Neural progenitor cell (in vitro differentiated cells): Measurements from ENCODE around the gene ACAP2. TPM values are rescaled to one million over a fixed set of nuclear protein-coding genes. Genes with fewer than 3 reads are reported as not detected.

Experiments
- DNase-seq: peaks from one replicate; pipeline ENCODE4 v3.0.0-alpha.2; 2016; ENCODE audit warnings: low spot score
- H2AFZ ChIP-seq: fragments of 200-600 bp; sonication (generic); replicated peaks from 2 replicates; pipeline ENCODE4 v1.6.1; 2016; ENCODE audit warnings: antibody characterized with exemption
- H3F3A ChIP-seq: fragments of 200-600 bp; sonication (generic); 2 replicates; pipeline ENCODE4 v1.6.1; 2016; ENCODE audit warnings: antibody characterized with exemption, low read depth
- H3K27ac ChIP-seq: fragments of 200-600 bp; sonication (generic); 2 replicates; pipeline ENCODE4 v1.5.1; 2016; ENCODE audit warnings: mild to moderate bottlenecking
- H3K27me3 ChIP-seq: fragments of 200-600 bp; sonication (generic); 2 replicates; pipeline ENCODE4 v1.6.1; 2016; ENCODE audit warnings: mild to moderate bottlenecking, moderate library complexity
- H3K36me3 ChIP-seq: fragments of 200-600 bp; sonication (generic); 2 replicates; pipeline ENCODE4 v1.5.1; 2016
- H3K4me1 ChIP-seq: fragments of 200-600 bp; sonication (generic); 2 replicates; pipeline ENCODE4 v1.6.1; 2016; ENCODE audit warnings: mixed run types
- H3K4me2 ChIP-seq: fragments of 200-600 bp; sonication (generic); 2 replicates; pipeline ENCODE4 v1.6.1; 2016
- H3K4me3 ChIP-seq: fragments of 200-600 bp; sonication (generic); 2 replicates; pipeline ENCODE4 v1.5.1; 2016
- H3K79me2 ChIP-seq: fragments of 200-600 bp; sonication (generic); 2 replicates; pipeline ENCODE4 v1.6.1; 2016; ENCODE audit warnings: low read depth
- H3K9ac ChIP-seq: fragments of 200-600 bp; sonication (generic); 2 replicates; pipeline ENCODE4 v1.6.1; 2016
- H3K9me3 ChIP-seq: fragments of 200-600 bp; sonication (generic); 2 replicates; pipeline ENCODE4 v1.5.1; 2016; ENCODE audit warnings: low read depth
- H4K20me1 ChIP-seq: fragments of 200-600 bp; sonication (generic); 2 replicates; pipeline ENCODE4 v1.6.1; 2016; ENCODE audit warnings: low read depth
- H3K27ac Mint-ChIP-seq: 3 replicates; pipeline ENCODE4 v1.8.0; 2021; ENCODE audit warnings: mixed read lengths
- H3K27me3 Mint-ChIP-seq: 2 replicates; pipeline ENCODE4 v1.8.0; 2022; ENCODE audit warnings: low read depth, mild to moderate bottlenecking, inconsistent platforms, moderate library complexity, mixed read lengths; ENCODE audit not compliant: insufficient read depth
- H3K36me3 Mint-ChIP-seq: 3 replicates; pipeline ENCODE4 v1.8.0; 2021; ENCODE audit warnings: mixed read lengths
- H3K4me1 Mint-ChIP-seq: 3 replicates; pipeline ENCODE4 v1.8.0; 2021; ENCODE audit warnings: mixed read lengths
- H3K4me3 Mint-ChIP-seq: 3 replicates; pipeline ENCODE4 v1.8.0; 2021; ENCODE audit warnings: mild to moderate bottlenecking, moderate library complexity, mixed read lengths
- H3K9me3 Mint-ChIP-seq: 3 replicates; pipeline ENCODE4 v1.8.0; 2020; ENCODE audit warnings: mixed read lengths
- CTCF ChIP-seq: fragments of 200-600 bp; sonication (generic); IDR thresholded peaks from 2 replicates; pipeline ENCODE4 v1.5.1; 2017; ENCODE audit warnings: antibody characterized with exemption, mild to moderate bottlenecking
- EZH2 ChIP-seq: fragments of 200-600 bp; sonication (generic); IDR thresholded peaks from 2 replicates; pipeline ENCODE4 v1.6.1; 2017; ENCODE audit warnings: antibody characterized with exemption, mild to moderate bottlenecking, moderate library complexity
- EZH2phosphoT487 ChIP-seq: fragments of 200-600 bp; sonication (generic); IDR thresholded peaks from 2 replicates; pipeline ENCODE4 v1.6.1; 2017; ENCODE audit warnings: antibody characterized with exemption
- total RNA-seq: library from RNA; depleted of rRNA; stranded (reverse); fragments of >200 nt; gene quantifications from 2 replicates; pipeline ENCODE4 v1.2.3, GENCODE V29; 2015; ENCODE audit warnings: low replicate concordance

Gene ACAP2
- total RNA-seq, 1 donor from 2014 or later = 68.4 TPM

DNA sequence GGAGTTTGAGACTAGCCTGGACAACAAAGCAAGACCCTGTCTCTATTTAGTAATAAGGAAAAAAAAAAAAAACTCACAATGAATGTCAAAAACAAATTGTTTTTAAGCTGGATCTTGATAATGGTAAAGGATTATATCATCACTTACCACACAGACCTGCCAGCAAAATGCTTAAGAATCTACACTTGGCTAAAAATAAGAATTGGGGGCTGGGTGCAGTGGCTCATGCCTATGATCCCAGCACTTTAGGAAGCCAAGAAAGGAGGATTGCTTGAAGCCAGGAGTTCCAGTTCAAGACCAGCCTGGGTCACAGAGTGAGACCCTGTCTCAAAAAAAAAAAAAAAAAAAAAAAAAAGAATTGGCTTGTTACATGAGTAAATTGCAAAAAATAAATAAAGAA, 31.0 kb downstream of the ACAP2 start:
- Mint-ChIP-seq H3K4me3 (no peak overlapping the region), H3K9me3 (peaks cover 15% of the 10 kb centered on the region), H3K36me3 (peaks cover 19% of the 10 kb centered on the region), H3K27ac (no peak overlapping the region), H3K27me3 (no peaks in the 10 kb centered on the region), H3K4me1 (no peaks in the 10 kb centered on the region)
- H2AFZ ChIP-seq = no peak overlapping the region
- H3K27me3 ChIP-seq = no peaks in the 10 kb centered on the region
- H3K9ac ChIP-seq = no peak overlapping the region
- H4K20me1 ChIP-seq = peaks cover 16% of the 10 kb centered on the region
- no peak overlapping the region for H3K4me2 ChIP-seq
- DNase-seq = no peak
- TF ChIP-seq EZH2phosphoT487 (no peak), EZH2 (no peak), CTCF (no peak)
- H3K27ac ChIP-seq = no peak overlapping the region
- no peak overlapping the region for H3K4me3 ChIP-seq
- no peaks in the 10 kb centered on the region for H3K4me1 ChIP-seq
- no peaks in the 10 kb centered on the region for H3F3A ChIP-seq
- H3K36me3 ChIP-seq = no peaks in the 10 kb centered on the region
- H3K9me3 ChIP-seq = no peaks in the 10 kb centered on the region
- peaks cover 91% of the 10 kb centered on the region for H3K79me2 ChIP-seq

DNA sequence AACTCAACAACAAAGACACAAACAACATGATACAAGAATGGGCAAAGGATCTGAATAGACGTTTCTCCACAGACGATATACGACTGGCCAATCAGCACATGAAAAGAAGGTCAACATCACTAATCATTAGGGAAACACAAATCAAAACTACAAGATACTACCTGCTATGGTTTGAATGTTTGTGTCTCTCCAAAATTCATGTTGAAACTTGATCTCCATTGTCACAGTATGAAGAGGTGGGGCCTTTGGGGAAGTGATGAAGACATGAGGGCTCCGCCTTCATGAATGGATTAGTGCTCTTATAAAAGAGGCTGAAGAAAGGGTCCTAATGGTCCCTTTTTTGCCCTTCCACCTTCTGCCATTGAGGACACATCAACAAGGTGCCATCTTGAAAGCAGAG, 32.3 kb downstream of the ACAP2 start:
- Histone ChIP-seq H3K27me3 (no peaks in the 10 kb centered on the region), H3K79me2 (peaks cover 91% of the 10 kb centered on the region), H3K9ac (no peak overlapping the region), H2AFZ (no peak overlapping the region), H3F3A (no peaks in the 10 kb centered on the region), H4K20me1 (peaks cover 16% of the 10 kb centered on the region), H3K4me1 (no peaks in the 10 kb centered on the region), H3K27ac (no peak overlapping the region), H3K36me3 (no peaks in the 10 kb centered on the region), H3K4me2 (no peak overlapping the region), H3K4me3 (no peak overlapping the region), H3K9me3 (no peaks in the 10 kb centered on the region)
- Mint-ChIP-seq H3K4me3 (no peak overlapping the region), H3K9me3 (peaks cover 15% of the 10 kb centered on the region), H3K27ac (no peak overlapping the region), H3K36me3 (peaks cover 21% of the 10 kb centered on the region), H3K27me3 (no peaks in the 10 kb centered on the region), H3K4me1 (no peaks in the 10 kb centered on the region)
- no peak for TF ChIP-seq CTCF
- TF ChIP-seq EZH2phosphoT487 = no peak
- TF ChIP-seq EZH2 = no peak
- no peak for DNase-seq

DNA sequence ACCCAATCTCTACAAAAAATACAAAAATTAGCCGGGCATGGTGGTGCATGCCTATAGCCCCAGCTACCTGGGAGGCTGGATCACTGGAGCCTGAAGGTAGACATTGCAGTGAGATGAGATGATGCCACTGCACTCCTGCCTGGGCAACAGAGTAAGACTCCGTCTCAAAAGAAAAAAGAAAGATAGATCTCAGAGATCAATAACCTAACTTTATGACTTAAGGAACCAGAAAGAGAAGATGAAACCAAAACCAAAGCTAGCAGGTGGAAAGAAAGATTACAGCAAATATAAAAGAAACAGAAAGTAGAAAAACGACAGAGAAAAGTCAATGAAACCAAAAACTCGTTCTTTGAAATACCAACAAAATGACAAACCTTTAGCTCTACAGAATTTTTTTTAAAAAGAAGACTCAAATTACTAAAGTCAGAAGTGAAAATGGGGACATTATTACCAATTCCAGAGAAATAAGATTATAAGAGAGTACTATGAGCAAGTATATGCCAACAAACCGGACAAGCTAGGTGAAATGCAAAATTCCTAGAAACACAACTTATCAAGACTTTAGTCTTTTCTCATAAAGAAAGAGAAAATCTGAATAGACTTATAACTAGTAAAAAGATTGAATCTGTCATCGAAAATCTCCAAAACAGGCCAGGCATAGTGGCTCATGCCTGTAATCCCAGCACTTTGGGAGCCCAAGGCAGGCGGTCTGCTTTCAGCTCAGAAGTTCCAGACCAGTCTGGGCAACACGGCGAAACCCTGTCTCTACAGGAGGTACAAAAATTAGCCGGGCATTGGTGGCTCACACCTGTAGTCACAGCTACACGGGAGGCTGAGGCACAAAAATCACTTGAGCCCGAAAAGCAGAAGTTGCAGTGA, 35.0 kb downstream of the ACAP2 start:
- Histone ChIP-seq H3K4me2 (no peak overlapping the region), H3K4me3 (no peak overlapping the region), H3K4me1 (no peaks in the 10 kb centered on the region), H2AFZ (no peak overlapping the region), H3K79me2 (peaks cover 88% of the 10 kb centered on the region), H3K9ac (no peak overlapping the region), H3F3A (no peaks in the 10 kb centered on the region), H4K20me1 (peaks cover 14% of the 10 kb centered on the region), H3K27ac (no peak overlapping the region), H3K9me3 (no peaks in the 10 kb centered on the region), H3K36me3 (no peaks in the 10 kb centered on the region), H3K27me3 (no peaks in the 10 kb centered on the region)
- Mint-ChIP-seq H3K4me1 (no peaks in the 10 kb centered on the region), H3K36me3 (peaks cover 21% of the 10 kb centered on the region), H3K27ac (no peak overlapping the region), H3K9me3 (peaks cover 15% of the 10 kb centered on the region), H3K4me3 (no peak overlapping the region), H3K27me3 (no peaks in the 10 kb centered on the region)
- TF ChIP-seq EZH2 (no peak), CTCF (no peak), EZH2phosphoT487 (no peak)
- DNase-seq = no peak
